Neural cell (in vitro differentiated cells): ENCODE results near the gene LILRB3. TPM values are rescaled to one million over a fixed set of nuclear protein-coding genes. Genes with fewer than 3 reads are reported as not detected.
"Not testable (repeated sequence)": the region's sequence is repeated elsewhere in the genome, so short reads cannot be mapped to it uniquely, and the experiment has no call there.

Source experiments
- H2AFZ ChIP-seq: fragments of 200-600, 300-800 bp; sonication (generic), shearing (Covaris generic); 2 replicates; pipeline ENCODE4 v1.6.0; 2014; ENCODE audit warnings: low read depth, mild to moderate bottlenecking, antibody characterized with exemption, low read length, moderate library complexity
- H3F3A ChIP-seq: fragments of 200-600 bp; shearing (Covaris generic); 2 replicates; pipeline ENCODE4 v1.6.1; 2016; ENCODE audit warnings: mild to moderate bottlenecking, moderate library complexity, mixed read lengths, antibody characterized with exemption, low read length; ENCODE audit not compliant: insufficient read depth, poor library complexity, severe bottlenecking
- H3K27ac ChIP-seq: fragments of 200-600, 300-800 bp; sonication (generic), shearing (Covaris generic); 2 replicates; pipeline ENCODE4 v1.5.1; 2014; ENCODE audit warnings: mild to moderate bottlenecking, low read length, moderate library complexity
- H3K27me3 ChIP-seq: fragments of 300-800, 200-600 bp; sonication (generic), shearing (Covaris generic); 2 replicates; pipeline ENCODE4 v1.6.0; 2014; ENCODE audit warnings: mild to moderate bottlenecking, low read depth, low read length, moderate library complexity; ENCODE audit not compliant: insufficient read depth
- H3K36me3 ChIP-seq: fragments of 300-800, 200-600 bp; sonication (generic), shearing (Covaris generic); 2 replicates; pipeline ENCODE4 v1.5.1; 2014; ENCODE audit warnings: mild to moderate bottlenecking, antibody characterized with exemption, low read length, moderate library complexity; ENCODE audit not compliant: insufficient read depth
- H3K4me2 ChIP-seq: fragments of 300-800, 200-600 bp; sonication (generic), shearing (Covaris generic); 2 replicates; pipeline ENCODE4 v1.6.0; 2014; ENCODE audit warnings: mild to moderate bottlenecking, low read length
- H3K4me3 ChIP-seq: fragments of 300-800, 200-600 bp; sonication (generic), shearing (Covaris generic); 2 replicates; pipeline ENCODE4 v1.5.1; 2014; ENCODE audit warnings: mild to moderate bottlenecking, low read length, moderate library complexity
- H3K79me2 ChIP-seq: fragments of 200-600 bp; shearing (Covaris generic); replicated peaks from 2 replicates; pipeline ENCODE4 v1.6.0; 2014; ENCODE audit warnings: mild to moderate bottlenecking, low read length, moderate library complexity; ENCODE audit not compliant: insufficient read depth
- H3K9ac ChIP-seq: fragments of 300-800, 200-600 bp; sonication (generic), shearing (Covaris generic); 2 replicates; pipeline ENCODE4 v1.6.1; 2016; ENCODE audit warnings: mild to moderate bottlenecking, low read length, mixed read lengths
- H3K9me2 ChIP-seq: fragments of 200-600 bp; shearing (Covaris generic); 2 replicates; pipeline ENCODE4 v1.6.1; 2016; ENCODE audit warnings: mild to moderate bottlenecking, low read length, mixed read lengths; ENCODE audit not compliant: insufficient read depth
- H3K9me3 ChIP-seq: fragments of 200-600, 300-800 bp; sonication (generic), shearing (Covaris generic); 2 replicates; pipeline ENCODE4 v1.6.1; 2016; ENCODE audit warnings: mild to moderate bottlenecking, mixed run types, low read length, moderate library complexity, mixed read lengths
- H4K20me1 ChIP-seq: fragments of 200-600 bp; shearing (Covaris generic); 2 replicates; pipeline ENCODE4 v1.6.1; 2016; ENCODE audit warnings: mild to moderate bottlenecking, mixed run types; ENCODE audit not compliant: insufficient read depth
- EP300 ChIP-seq: fragments of 450-650 bp; conservative IDR thresholded peaks from 2 replicates; pipeline ENCODE4 v1.6.1; 2014; ENCODE audit warnings: antibody characterized with exemption, mild to moderate bottlenecking, moderate library complexity; ENCODE audit not compliant: poor library complexity, severe bottlenecking
- EZH2 ChIP-seq: fragments of 200-600, 300-800 bp; shearing (Covaris generic), sonication (generic); IDR thresholded peaks from 2 replicates; pipeline ENCODE4 v1.6.1; 2014; ENCODE audit warnings: antibody characterized with exemption, low read length, borderline replicate concordance, mild to moderate bottlenecking; ENCODE audit not compliant: insufficient read depth, poor library complexity, severe bottlenecking
- MXI1 ChIP-seq: fragments of 450-650 bp; conservative IDR thresholded peaks from 2 replicates; pipeline ENCODE4 v1.6.1; 2014; ENCODE audit warnings: antibody characterized with exemption, mild to moderate bottlenecking; ENCODE audit not compliant: poor library complexity, severe bottlenecking
- POLR2AphosphoS5 ChIP-seq: IDR thresholded peaks from 2 replicates; pipeline ENCODE4 v1.6.1; 2012
- RAD21 ChIP-seq: fragments of 450-650 bp; conservative IDR thresholded peaks from 2 replicates; pipeline ENCODE4 v1.6.1; 2014; ENCODE audit warnings: antibody characterized with exemption, mild to moderate bottlenecking, moderate library complexity
- SMC3 ChIP-seq: fragments of 450-650 bp; conservative IDR thresholded peaks from 2 replicates; pipeline ENCODE4 v1.6.1; 2014; ENCODE audit warnings: antibody characterized with exemption, mild to moderate bottlenecking, moderate library complexity; ENCODE audit not compliant: poor library complexity
- TAF1 ChIP-seq: IDR thresholded peaks from 2 replicates; pipeline ENCODE4 v1.6.1; 2012; ENCODE audit warnings: low read depth
- polyA plus RNA-seq: library from polyadenylated mRNA; depleted of rRNA; stranded (reverse); fragments of >200 nt; gene quantifications from 2 replicates; pipeline ENCODE4 v1.2.3, GENCODE V29; 2014
- TF ChIP-seq, protein P1 (sequence below): fragments of 450-650 bp; IDR thresholded peaks from 2 replicates; pipeline ENCODE4 v1.5.1; 2014; ENCODE audit warnings: antibody characterized with exemption, mild to moderate bottlenecking, moderate library complexity; ENCODE audit not compliant: poor library complexity, severe bottlenecking
- TF ChIP-seq, protein P2 (sequence below): IDR thresholded peaks from 2 replicates; pipeline ENCODE4 v1.6.1; 2012; ENCODE audit warnings: borderline replicate concordance

Gene LILRB3
- polyA plus RNA-seq, 1 donor from 2014 or later: not detected

GRCh38 chr19:54196536-54196935 lies 26.3 kb downstream of the LILRB3 start:
- H3K9me2 ChIP-seq: no peaks in the 10 kb centered on the region
- no peak overlapping the region for H2AFZ ChIP-seq
- no peak overlapping the region for H3K27ac ChIP-seq
- no peaks in the 10 kb centered on the region for H3F3A ChIP-seq
- peaks cover 13% of the 10 kb centered on the region for H3K79me2 ChIP-seq
- H3K4me2 ChIP-seq: no peak overlapping the region
- no peaks in the 10 kb centered on the region for H3K36me3 ChIP-seq
- H3K27me3 ChIP-seq: no peaks in the 10 kb centered on the region
- no peaks in the 10 kb centered on the region for H4K20me1 ChIP-seq
- no peak overlapping the region for H3K4me3 ChIP-seq
- TF ChIP-seq POLR2AphosphoS5 (no peak), EP300 (no peak), RAD21 (no peak), EZH2 (no peak), TAF1 (no peak), SMC3 (no peak), MXI1 (no peak)
- TF ChIP-seq, protein P1, sequence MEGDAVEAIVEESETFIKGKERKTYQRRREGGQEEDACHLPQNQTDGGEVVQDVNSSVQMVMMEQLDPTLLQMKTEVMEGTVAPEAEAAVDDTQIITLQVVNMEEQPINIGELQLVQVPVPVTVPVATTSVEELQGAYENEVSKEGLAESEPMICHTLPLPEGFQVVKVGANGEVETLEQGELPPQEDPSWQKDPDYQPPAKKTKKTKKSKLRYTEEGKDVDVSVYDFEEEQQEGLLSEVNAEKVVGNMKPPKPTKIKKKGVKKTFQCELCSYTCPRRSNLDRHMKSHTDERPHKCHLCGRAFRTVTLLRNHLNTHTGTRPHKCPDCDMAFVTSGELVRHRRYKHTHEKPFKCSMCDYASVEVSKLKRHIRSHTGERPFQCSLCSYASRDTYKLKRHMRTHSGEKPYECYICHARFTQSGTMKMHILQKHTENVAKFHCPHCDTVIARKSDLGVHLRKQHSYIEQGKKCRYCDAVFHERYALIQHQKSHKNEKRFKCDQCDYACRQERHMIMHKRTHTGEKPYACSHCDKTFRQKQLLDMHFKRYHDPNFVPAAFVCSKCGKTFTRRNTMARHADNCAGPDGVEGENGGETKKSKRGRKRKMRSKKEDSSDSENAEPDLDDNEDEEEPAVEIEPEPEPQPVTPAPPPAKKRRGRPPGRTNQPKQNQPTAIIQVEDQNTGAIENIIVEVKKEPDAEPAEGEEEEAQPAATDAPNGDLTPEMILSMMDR: no peak
- TF ChIP-seq, protein P2, sequence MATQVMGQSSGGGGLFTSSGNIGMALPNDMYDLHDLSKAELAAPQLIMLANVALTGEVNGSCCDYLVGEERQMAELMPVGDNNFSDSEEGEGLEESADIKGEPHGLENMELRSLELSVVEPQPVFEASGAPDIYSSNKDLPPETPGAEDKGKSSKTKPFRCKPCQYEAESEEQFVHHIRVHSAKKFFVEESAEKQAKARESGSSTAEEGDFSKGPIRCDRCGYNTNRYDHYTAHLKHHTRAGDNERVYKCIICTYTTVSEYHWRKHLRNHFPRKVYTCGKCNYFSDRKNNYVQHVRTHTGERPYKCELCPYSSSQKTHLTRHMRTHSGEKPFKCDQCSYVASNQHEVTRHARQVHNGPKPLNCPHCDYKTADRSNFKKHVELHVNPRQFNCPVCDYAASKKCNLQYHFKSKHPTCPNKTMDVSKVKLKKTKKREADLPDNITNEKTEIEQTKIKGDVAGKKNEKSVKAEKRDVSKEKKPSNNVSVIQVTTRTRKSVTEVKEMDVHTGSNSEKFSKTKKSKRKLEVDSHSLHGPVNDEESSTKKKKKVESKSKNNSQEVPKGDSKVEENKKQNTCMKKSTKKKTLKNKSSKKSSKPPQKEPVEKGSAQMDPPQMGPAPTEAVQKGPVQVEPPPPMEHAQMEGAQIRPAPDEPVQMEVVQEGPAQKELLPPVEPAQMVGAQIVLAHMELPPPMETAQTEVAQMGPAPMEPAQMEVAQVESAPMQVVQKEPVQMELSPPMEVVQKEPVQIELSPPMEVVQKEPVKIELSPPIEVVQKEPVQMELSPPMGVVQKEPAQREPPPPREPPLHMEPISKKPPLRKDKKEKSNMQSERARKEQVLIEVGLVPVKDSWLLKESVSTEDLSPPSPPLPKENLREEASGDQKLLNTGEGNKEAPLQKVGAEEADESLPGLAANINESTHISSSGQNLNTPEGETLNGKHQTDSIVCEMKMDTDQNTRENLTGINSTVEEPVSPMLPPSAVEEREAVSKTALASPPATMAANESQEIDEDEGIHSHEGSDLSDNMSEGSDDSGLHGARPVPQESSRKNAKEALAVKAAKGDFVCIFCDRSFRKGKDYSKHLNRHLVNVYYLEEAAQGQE: no peak
- H3K9ac ChIP-seq: no peak overlapping the region
- H3K9me3 ChIP-seq: no peaks in the 10 kb centered on the region

DNA sequence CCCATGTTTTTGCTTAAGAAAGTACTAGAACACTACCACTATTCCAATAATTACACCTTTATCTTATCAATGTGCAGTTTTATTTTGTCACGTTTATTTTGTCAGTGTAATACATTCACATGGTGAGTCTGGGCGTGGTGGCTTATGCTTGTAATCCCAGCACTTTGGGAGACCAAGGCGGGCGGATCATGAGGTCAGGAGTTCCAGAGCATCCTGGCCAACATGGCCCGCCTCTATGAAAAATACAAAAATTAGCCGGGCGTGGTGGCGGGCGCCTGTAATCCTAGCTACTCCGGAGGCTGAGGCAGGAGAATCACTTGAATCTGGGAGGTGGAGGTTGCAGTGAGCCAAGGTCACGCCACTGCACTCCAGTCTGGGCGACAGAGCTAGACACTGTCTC lies 28.3 kb downstream of the LILRB3 start:
- not testable (repeated sequence) for H3K9me3 ChIP-seq, H3K27me3 ChIP-seq, H3K4me2 ChIP-seq

DNA sequence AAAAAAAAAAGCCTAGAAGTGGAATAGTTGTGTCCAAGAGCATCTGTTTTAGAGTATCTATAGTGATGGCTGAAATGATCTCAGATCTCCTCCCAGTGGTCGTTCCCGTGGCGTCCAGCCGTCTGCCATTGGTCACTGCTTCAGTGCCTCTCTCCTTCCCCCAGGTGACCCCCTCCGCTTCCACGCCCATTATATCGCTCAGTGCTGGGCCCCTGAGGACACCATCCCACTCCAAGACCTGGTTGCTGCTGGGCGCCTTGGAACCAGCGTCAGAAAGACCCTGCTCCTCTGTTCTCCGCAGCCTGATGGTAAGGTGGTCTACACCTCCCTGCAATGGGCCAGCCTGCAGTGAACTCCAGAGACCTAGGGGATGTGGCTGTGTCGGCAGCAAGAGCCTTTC lies 29.8 kb downstream of the LILRB3 start:
- Histone ChIP-seq H3K27ac (no peak overlapping the region), H3K4me2 (no peak overlapping the region), H3K27me3 (no peaks in the 10 kb centered on the region), H3K9ac (no peak overlapping the region), H4K20me1 (no peaks in the 10 kb centered on the region), H3K9me2 (no peaks in the 10 kb centered on the region), H2AFZ (no peak overlapping the region), H3K36me3 (no peaks in the 10 kb centered on the region), H3F3A (no peaks in the 10 kb centered on the region), H3K9me3 (no peaks in the 10 kb centered on the region), H3K79me2 (peaks cover 16% of the 10 kb centered on the region), H3K4me3 (no peak overlapping the region)
- no peak for TF ChIP-seq EP300
- no peak for TF ChIP-seq RAD21
- no peak for TF ChIP-seq POLR2AphosphoS5
- TF ChIP-seq SMC3: no peak
- TF ChIP-seq, protein P2: no peak
- TF ChIP-seq, protein P1: no peak
- TF ChIP-seq TAF1: no peak
- no peak for TF ChIP-seq MXI1
- no peak for TF ChIP-seq EZH2

More for the DNA sequence above, 28.3 kb downstream of the LILRB3 start:
- not testable (repeated sequence) for H3K4me3 ChIP-seq, H3F3A ChIP-seq, H4K20me1 ChIP-seq, H3K27ac ChIP-seq, H3K9ac ChIP-seq, H3K79me2 ChIP-seq, H3K9me2 ChIP-seq, H3K36me3 ChIP-seq, H2AFZ ChIP-seq
